ENCODE measurements around the gene PPM1L.

The PPM1L gene

GRCh38 chr3:161050935-161051334, 294.9 kb downstream of the PPM1L start:
- DNase-seq: no peak

- DNase-seq: no peak
Observed at GRCh38 chr3:161051856-161052255, 295.8 kb downstream of the PPM1L start.

GRCh38 chr3:161054860-161055604, 299.0 kb downstream of the PPM1L start:
- DNase-seq: no peak

- DNase-seq: no peak
Observed at GRCh38 chr3:161064413-161064812, 308.4 kb downstream of the PPM1L start.

GRCh38 chr3:161066930-161067329, 310.9 kb downstream of the PPM1L start:
- no peak for DNase-seq

GRCh38 chr3:161067335-161067734, 311.3 kb downstream of the PPM1L start:
- no peak for DNase-seq

- DNase-seq: no peak
Observed at GRCh38 chr3:161069511-161070251, 313.6 kb downstream of the PPM1L start.

GRCh38 chr3:161070252-161070930, 314.4 kb downstream of the PPM1L start:
- no peak for DNase-seq

GRCh38 chr3:161070980-161071663, 315.1 kb downstream of the PPM1L start:
- no peak for DNase-seq

- DNase-seq: no peak
Observed at GRCh38 chr3:161072211-161072621, 316.2 kb downstream of the PPM1L start.

GRCh38 chr3:161072751-161073150, 316.7 kb downstream of the PPM1L start:
- DNase-seq: no peak

- DNase-seq: no peak
Observed at GRCh38 chr3:161073181-161073580, 317.1 kb downstream of the PPM1L start.

- no peak for DNase-seq
Observed at GRCh38 chr3:161081633-161082032, 325.6 kb downstream of the PPM1L start.

- no peak for DNase-seq
Observed at GRCh38 chr3:161082063-161082462, 326.0 kb downstream of the PPM1L start.

GRCh38 chr3:161083131-161083530, 327.1 kb downstream of the PPM1L start:
- no peak for DNase-seq

GRCh38 chr3:161084277-161084676, 328.2 kb downstream of the PPM1L start:
- no peak for DNase-seq

- no peak for DNase-seq
Observed at GRCh38 chr3:161093895-161094294, 337.9 kb downstream of the PPM1L start.

- peak in 1 of 2 experiments; percentile 4 for DNase-seq
Observed at GRCh38 chr3:161096771-161097367, 340.8 kb downstream of the PPM1L start.

- no peak for DNase-seq
Observed at GRCh38 chr3:161100994-161101393, 345.0 kb downstream of the PPM1L start.

- DNase-seq: no peak
Observed at GRCh38 chr3:161101609-161102008, 345.6 kb downstream of the PPM1L start.

GRCh38 chr3:161103776-161104385, 347.9 kb downstream of the PPM1L start:
- DNase-seq: no peak
